ENCODE measurements around the gene DCXR. TPM values are rescaled to one million over a fixed set of nuclear protein-coding genes. Genes with fewer than 3 reads are reported as not detected.

DCXR gene
- total RNA-seq, 1 experiment from 2014 or later = 140 TPM

GRCh38 chr17:82062076-82062983 is 24.8 kb upstream of the DCXR start:
- H3K36me3 ChIP-seq (ENCODE audit: insufficient read depth, low read length, poor library complexity, severe bottlenecking) = peaks cover 58% of the 10 kb centered on the region
- CTCF ChIA-PET = no interaction called here

GRCh38 chr17:82061047-82061925 is 23.8 kb upstream of the DCXR start:
- no peak for TF ChIP-seq EZH2 (IDR thresholded peaks at IDR 0.05; ENCODE audit: borderline replicate concordance, low read depth, low read length, poor library complexity, severe bottlenecking)
- TF ChIP-seq CTCF (conservative IDR thresholded peaks at IDR 0.05; ENCODE audit: low read depth, low read length) = no peak
- Histone ChIP-seq H3K4me1 (ENCODE audit: insufficient read depth, low read length, poor library complexity, severe bottlenecking) (peaks cover 5% of the 10 kb centered on the region), H3K27me3 (replicated peaks; ENCODE audit: insufficient read depth, low read depth, low read length, poor library complexity) (no peaks in the 10 kb centered on the region), H3K4me3 (ENCODE audit: low read depth, low read length, poor library complexity, severe bottlenecking) (no peak overlapping the region), H3K27ac (ENCODE audit: low read depth, low read length, poor library complexity, severe bottlenecking) (no peak overlapping the region), H3K36me3 (ENCODE audit: insufficient read depth, low read length, poor library complexity, severe bottlenecking) (peaks cover 68% of the 10 kb centered on the region), H3K9me3 (ENCODE audit: low read depth, low read length, poor library complexity, severe bottlenecking) (no peaks in the 10 kb centered on the region)
- no TSS peak for BruUV-seq (replicated peaks)
- ChIA-PET CTCF (interaction anchor here (1.6 kb wide), 1 partner anchor 24 kb away, joined by 4 read pairs; the partner anchor contains the start of gene DCXR), POLR2A (ENCODE audit: low non-redundant PET) (no interaction called here)
- no peak for DNase-seq (ENCODE audit: low spot score)
- intact Hi-C loops (cut with micrococcal nuclease; ENCODE audit: unreplicated experiment) = no loop called here

More at GRCh38 chr17:82062076-82062983, 24.8 kb upstream of the DCXR start:
- no TSS peak for BruUV-seq (replicated peaks)
- DNase-seq (ENCODE audit: low spot score) = no peak
- H3K9me3 ChIP-seq (ENCODE audit: low read depth, low read length, poor library complexity, severe bottlenecking) = no peaks in the 10 kb centered on the region
- no peak overlapping the region for H3K4me3 ChIP-seq (ENCODE audit: low read depth, low read length, poor library complexity, severe bottlenecking)
- H3K4me1 ChIP-seq (ENCODE audit: insufficient read depth, low read length, poor library complexity, severe bottlenecking) = peaks cover 6% of the 10 kb centered on the region
- POLR2A ChIA-PET (ENCODE audit: low non-redundant PET) = no interaction called here
- TF ChIP-seq CTCF (conservative IDR thresholded peaks at IDR 0.05; ENCODE audit: low read depth, low read length) (no peak), EZH2 (IDR thresholded peaks at IDR 0.05; ENCODE audit: borderline replicate concordance, low read depth, low read length, poor library complexity, severe bottlenecking) (no peak)
- intact Hi-C loops (cut with micrococcal nuclease; ENCODE audit: unreplicated experiment) = no loop called here
- no peak overlapping the region for H3K27ac ChIP-seq (ENCODE audit: low read depth, low read length, poor library complexity, severe bottlenecking)
- no peaks in the 10 kb centered on the region for H3K27me3 ChIP-seq (replicated peaks; ENCODE audit: insufficient read depth, low read depth, low read length, poor library complexity)

- peaks cover 75% of the 10 kb centered on the region for H3K36me3 ChIP-seq (ENCODE audit: insufficient read depth, low read length, poor library complexity, severe bottlenecking)
- intact Hi-C loops (cut with micrococcal nuclease; ENCODE audit: unreplicated experiment) = no loop called here
- BruUV-seq (replicated peaks) = no TSS peak
- no peaks in the 10 kb centered on the region for H3K4me1 ChIP-seq (ENCODE audit: insufficient read depth, low read length, poor library complexity, severe bottlenecking)
- TF ChIP-seq EZH2 (IDR thresholded peaks at IDR 0.05; ENCODE audit: borderline replicate concordance, low read depth, low read length, poor library complexity, severe bottlenecking) (no peak), CTCF (conservative IDR thresholded peaks at IDR 0.05; ENCODE audit: low read depth, low read length) (no peak)
- no peak for DNase-seq (ENCODE audit: low spot score)
- no peak overlapping the region for H3K4me3 ChIP-seq (ENCODE audit: low read depth, low read length, poor library complexity, severe bottlenecking)
- H3K27me3 ChIP-seq (replicated peaks; ENCODE audit: insufficient read depth, low read depth, low read length, poor library complexity) = no peaks in the 10 kb centered on the region
- H3K9me3 ChIP-seq (ENCODE audit: low read depth, low read length, poor library complexity, severe bottlenecking) = no peaks in the 10 kb centered on the region
- POLR2A ChIA-PET (ENCODE audit: low non-redundant PET) = no interaction called here
- no peak overlapping the region for H3K27ac ChIP-seq (ENCODE audit: low read depth, low read length, poor library complexity, severe bottlenecking)
- CTCF ChIA-PET = interaction anchor here (1.6 kb wide), 1 partner anchor 23 kb away, joined by 4 read pairs; the partner anchor contains the start of gene DCXR
These were observed 23.1 kb upstream of the DCXR start for GRCh38 chr17:82060614-82061013.

Data from A673 (cell line).